H9 (cell line): ENCODE data around the gene PHACTR1. TPM values are rescaled to one million over a fixed set of nuclear protein-coding genes. Genes with fewer than 3 reads are reported as not detected.

Experiments used
- DNase-seq: peaks from one replicate; pipeline ENCODE4 v3.0.0-alpha.2; 2017
- H2AFZ ChIP-seq: one replicate; pipeline ENCODE4 v1.6.1; 2013; ENCODE audit warnings: mild to moderate bottlenecking, low read length, control low read depth, moderate library complexity
- H2AK5ac ChIP-seq: 2 replicates; pipeline ENCODE4 v1.6.1; 2013; ENCODE audit warnings: low read length, control low read depth, mixed read lengths; ENCODE audit not compliant: insufficient read length
- H2BK120ac ChIP-seq: one replicate; pipeline ENCODE4 v1.6.1; 2013; ENCODE audit warnings: low read depth, mild to moderate bottlenecking, low read length, control low read depth, inconsistent platforms; ENCODE audit not compliant: poor library complexity, severe bottlenecking
- H2BK12ac ChIP-seq: 2 replicates; pipeline ENCODE4 v1.6.1; 2013; ENCODE audit warnings: low read length, control low read depth, mixed read lengths, low read depth; ENCODE audit not compliant: insufficient read length
- H2BK15ac ChIP-seq: 2 replicates; pipeline ENCODE4 v1.6.1; 2013; ENCODE audit warnings: low read depth, low read length, control low read depth
- H2BK20ac ChIP-seq: one replicate; pipeline ENCODE4 v1.6.1; 2013; ENCODE audit warnings: low read depth, mild to moderate bottlenecking, low read length, control low read depth, inconsistent platforms; ENCODE audit not compliant: poor library complexity, severe bottlenecking
- H2BK5ac ChIP-seq: 2 replicates; pipeline ENCODE4 v1.6.1; 2013; ENCODE audit warnings: low read length, control low read depth, mixed read lengths; ENCODE audit not compliant: insufficient read length
- H3K14ac ChIP-seq: 2 replicates; pipeline ENCODE4 v1.6.1; 2013; ENCODE audit warnings: low read length, control low read depth; ENCODE audit not compliant: insufficient read depth
- H3K18ac ChIP-seq: 2 replicates; pipeline ENCODE4 v1.6.1; 2013; ENCODE audit warnings: low read depth, mild to moderate bottlenecking, mixed read lengths, low read length, control low read depth; ENCODE audit not compliant: insufficient read length
- H3K23ac ChIP-seq: 2 replicates; pipeline ENCODE4 v1.6.1; 2013; ENCODE audit warnings: low read length, control low read depth, mixed read lengths, low read depth; ENCODE audit not compliant: insufficient read length
- H3K23me2 ChIP-seq: 2 replicates; pipeline ENCODE4 v1.6.1; 2013; ENCODE audit warnings: low read depth, mild to moderate bottlenecking, mixed read lengths, low read length, control low read depth; ENCODE audit not compliant: insufficient read length, poor library complexity, severe bottlenecking
- H3K27ac ChIP-seq: 2 replicates; pipeline ENCODE4 v1.5.1; 2013; ENCODE audit warnings: low read length, control low read depth, mixed read lengths, low read depth; ENCODE audit not compliant: insufficient read length
- H3K27me3 ChIP-seq: 2 replicates; pipeline ENCODE4 v1.6.1; 2013; ENCODE audit warnings: low read length, control low read depth, inconsistent platforms; ENCODE audit not compliant: insufficient read depth
- H3K4ac ChIP-seq: 2 replicates; pipeline ENCODE4 v1.6.1; 2013; ENCODE audit warnings: low read depth, mild to moderate bottlenecking, control low read depth, inconsistent platforms, low read length, moderate library complexity
- H3K4me1 ChIP-seq: 2 replicates; pipeline ENCODE4 v1.6.1; 2013; ENCODE audit warnings: low read length, control low read depth, inconsistent platforms; ENCODE audit not compliant: insufficient read depth
- H3K4me2 ChIP-seq: 2 replicates; pipeline ENCODE4 v1.6.1; 2013; ENCODE audit warnings: low read length, control low read depth, mixed read lengths; ENCODE audit not compliant: insufficient read length, insufficient read depth
- H3K56ac ChIP-seq: 2 replicates; pipeline ENCODE4 v1.6.1; 2013; ENCODE audit warnings: low read depth, mild to moderate bottlenecking, mixed read lengths, low read length, control low read depth; ENCODE audit not compliant: insufficient read length
- H3K79me1 ChIP-seq: 2 replicates; pipeline ENCODE4 v1.6.1; 2013; ENCODE audit warnings: low read depth, mild to moderate bottlenecking, moderate library complexity, low read length, control low read depth, inconsistent platforms; ENCODE audit not compliant: insufficient read depth, poor library complexity, severe bottlenecking
- H3K79me2 ChIP-seq: 2 replicates; pipeline ENCODE4 v1.6.1; 2013; ENCODE audit warnings: low read length, control low read depth, inconsistent platforms; ENCODE audit not compliant: insufficient read depth
- H3K9ac ChIP-seq: 2 replicates; pipeline ENCODE4 v1.6.1; 2013; ENCODE audit warnings: low read length, control low read depth, mixed read lengths; ENCODE audit not compliant: insufficient read length; ENCODE audit errors: extremely low read depth
- H3K9me3 ChIP-seq: one replicate; pipeline ENCODE4 v1.6.1; 2013; ENCODE audit warnings: low read depth, low read length, inconsistent platforms; ENCODE audit not compliant: control insufficient read depth
- H3T11ph ChIP-seq: one replicate; pipeline ENCODE4 v1.6.1; 2013; ENCODE audit warnings: mild to moderate bottlenecking, low read length, control low read depth, inconsistent platforms
- H4K20me1 ChIP-seq: one replicate; pipeline ENCODE4 v1.6.1; 2013; ENCODE audit not compliant: control insufficient read depth, insufficient read length, insufficient read depth
- H4K5ac ChIP-seq: 2 replicates; pipeline ENCODE4 v1.6.1; 2013; ENCODE audit warnings: low read depth, mild to moderate bottlenecking, mixed read lengths, low read length, control low read depth; ENCODE audit not compliant: insufficient read length
- H4K8ac ChIP-seq: replicated peaks from 2 replicates; pipeline ENCODE4 v1.6.1; 2013; ENCODE audit warnings: low read length, control low read depth, mixed read lengths, low read depth; ENCODE audit not compliant: insufficient read length
- H4K91ac ChIP-seq: 2 replicates; pipeline ENCODE4 v1.6.1; 2013; ENCODE audit warnings: low read depth, mild to moderate bottlenecking, moderate library complexity, mixed read lengths, low read length, control low read depth; ENCODE audit not compliant: insufficient read length
- H3K27ac Mint-ChIP-seq, 3 experiments: 2 replicates in 2 of 3; 3 replicates in 1 of 3; pipeline ENCODE4 v1.8.0; 2020 to 2021; ENCODE audit warnings: mixed read lengths in 3 of 3, mild to moderate bottlenecking in 1 of 3, moderate library complexity in 1 of 3
- H3K27me3 Mint-ChIP-seq: 2 replicates; pipeline ENCODE4 v1.8.0; 2021; ENCODE audit warnings: low read depth, mild to moderate bottlenecking, moderate library complexity, mixed read lengths
- H3K36me3 Mint-ChIP-seq, 3 experiments: 2 replicates in 2 of 3; 3 replicates in 1 of 3; pipeline ENCODE4 v1.8.0; 2020 to 2021; ENCODE audit warnings: low read depth in 3 of 3, mixed read lengths in 3 of 3; ENCODE audit not compliant: insufficient read depth in 1 of 3
- H3K4me1 Mint-ChIP-seq, 2 experiments: 2 replicates each; pipeline ENCODE4 v1.8.0; 2020; ENCODE audit warnings: mixed read lengths in 2 of 2
- H3K4me3 Mint-ChIP-seq, 2 experiments: 2 replicates in 1 of 2; 3 replicates in 1 of 2; pipeline ENCODE4 v1.8.0; 2020 to 2021; ENCODE audit warnings: mild to moderate bottlenecking in 2 of 2, mixed read lengths in 2 of 2, moderate library complexity in 1 of 2
- H3K9me3 Mint-ChIP-seq, 2 experiments: 2 replicates in 1 of 2; 3 replicates in 1 of 2; pipeline ENCODE4 v1.8.0; 2020; ENCODE audit warnings: mild to moderate bottlenecking in 2 of 2, mixed read lengths in 2 of 2, moderate library complexity in 1 of 2
- WGBS: extraction: QIAGEN DNeasy Blood & Tissue Kit; methylation state at CpG from one replicate; pipeline ENCODE4 v1.1.7; 2013; ENCODE audit warnings: missing lambda C conversion rate, low lambda C conversion rate, mixed read lengths; ENCODE audit not compliant: insufficient read length; ENCODE audit errors: extremely low coverage; 5-methylcytosine and 5-hydroxymethylcytosine counted together
- total RNA-seq: library from RNA; stranded (reverse); gene quantifications from 2 replicates; pipeline ENCODE4 v1.2.1, GENCODE V29; 2021
- TF ChIP-seq, protein P1 (sequence below): fragments of 200-600 bp; sonication (generic); conservative IDR thresholded peaks from 3 replicates; pipeline ENCODE4 v1.8.0; 2021; ENCODE audit warnings: antibody characterized with exemption, mild to moderate bottlenecking

PHACTR1 gene
- total RNA-seq, 1 experiment from 2014 or later, result 15.9 TPM

DNA sequence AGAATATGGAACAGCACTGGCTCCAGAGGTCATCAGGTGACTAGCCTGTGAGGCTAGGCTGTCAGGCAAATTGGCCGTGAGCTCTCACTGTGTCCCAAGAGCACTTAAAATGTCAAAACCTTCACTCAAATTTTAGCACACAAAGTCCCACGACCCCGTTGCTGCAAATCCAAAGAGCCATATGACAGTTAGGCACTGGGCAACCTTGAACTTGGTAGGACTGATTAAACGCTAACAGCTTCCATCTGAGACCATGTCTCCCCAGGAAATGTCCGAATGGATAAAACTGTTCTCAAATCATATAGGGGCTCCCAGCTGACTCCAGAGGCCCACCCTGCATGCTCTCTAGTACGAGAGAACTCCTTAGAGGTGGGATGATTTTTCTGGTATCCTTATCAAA, 196.6 kb downstream of the PHACTR1 start:
- Mint-ChIP-seq H3K36me3 (no peaks in the 10 kb centered on the region), H3K4me3 (no peak overlapping the region; a peak in 1 of 5 replicates), H3K9me3 (no peaks in the 10 kb centered on the region), H3K4me1 (peaks cover 32 to 34% of the 10 kb centered on the region in 2 experiments), H3K27me3 (no peaks in the 10 kb centered on the region), H3K27ac (peak overlapping the region in 2 of 3 experiments; percentile 5 to 26; a peak in 2 of 7 replicates)
- Histone ChIP-seq H4K20me1 (no peaks in the 10 kb centered on the region), H3K18ac (no peak overlapping the region), H3K4me1 (no peaks in the 10 kb centered on the region), H2AFZ (no peak overlapping the region), H2BK20ac (no peak overlapping the region), H4K5ac (no peak overlapping the region), H3K4me2 (no peak overlapping the region), H2BK12ac (peak overlapping the region; percentile 11), H4K8ac (no peak overlapping the region), H3K9me3 (no peaks in the 10 kb centered on the region), H3K27me3 (no peaks in the 10 kb centered on the region), H3K23me2 (no peaks in the 10 kb centered on the region), H2AK5ac (no peak overlapping the region), H3K79me1 (no peaks in the 10 kb centered on the region), H2BK15ac (no peak overlapping the region), H3K14ac (no peak overlapping the region), H3K56ac (no peak overlapping the region), H2BK120ac (no peak overlapping the region), H3K79me2 (no peaks in the 10 kb centered on the region), H2BK5ac (no peak overlapping the region), H3T11ph (no peak overlapping the region), H4K91ac (no peak overlapping the region), H3K9ac (no peak overlapping the region), H3K27ac (no peak overlapping the region), H3K23ac (no peak overlapping the region), H3K4ac (no peak overlapping the region)
- TF ChIP-seq, protein P1, sequence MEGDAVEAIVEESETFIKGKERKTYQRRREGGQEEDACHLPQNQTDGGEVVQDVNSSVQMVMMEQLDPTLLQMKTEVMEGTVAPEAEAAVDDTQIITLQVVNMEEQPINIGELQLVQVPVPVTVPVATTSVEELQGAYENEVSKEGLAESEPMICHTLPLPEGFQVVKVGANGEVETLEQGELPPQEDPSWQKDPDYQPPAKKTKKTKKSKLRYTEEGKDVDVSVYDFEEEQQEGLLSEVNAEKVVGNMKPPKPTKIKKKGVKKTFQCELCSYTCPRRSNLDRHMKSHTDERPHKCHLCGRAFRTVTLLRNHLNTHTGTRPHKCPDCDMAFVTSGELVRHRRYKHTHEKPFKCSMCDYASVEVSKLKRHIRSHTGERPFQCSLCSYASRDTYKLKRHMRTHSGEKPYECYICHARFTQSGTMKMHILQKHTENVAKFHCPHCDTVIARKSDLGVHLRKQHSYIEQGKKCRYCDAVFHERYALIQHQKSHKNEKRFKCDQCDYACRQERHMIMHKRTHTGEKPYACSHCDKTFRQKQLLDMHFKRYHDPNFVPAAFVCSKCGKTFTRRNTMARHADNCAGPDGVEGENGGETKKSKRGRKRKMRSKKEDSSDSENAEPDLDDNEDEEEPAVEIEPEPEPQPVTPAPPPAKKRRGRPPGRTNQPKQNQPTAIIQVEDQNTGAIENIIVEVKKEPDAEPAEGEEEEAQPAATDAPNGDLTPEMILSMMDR, result no peak
- no CpG with 5 or more reads among the region's 6 CpGs for WGBS
- DNase-seq, result no peak
